Measurements from ENCODE around the gene MDFI.

DNA sequence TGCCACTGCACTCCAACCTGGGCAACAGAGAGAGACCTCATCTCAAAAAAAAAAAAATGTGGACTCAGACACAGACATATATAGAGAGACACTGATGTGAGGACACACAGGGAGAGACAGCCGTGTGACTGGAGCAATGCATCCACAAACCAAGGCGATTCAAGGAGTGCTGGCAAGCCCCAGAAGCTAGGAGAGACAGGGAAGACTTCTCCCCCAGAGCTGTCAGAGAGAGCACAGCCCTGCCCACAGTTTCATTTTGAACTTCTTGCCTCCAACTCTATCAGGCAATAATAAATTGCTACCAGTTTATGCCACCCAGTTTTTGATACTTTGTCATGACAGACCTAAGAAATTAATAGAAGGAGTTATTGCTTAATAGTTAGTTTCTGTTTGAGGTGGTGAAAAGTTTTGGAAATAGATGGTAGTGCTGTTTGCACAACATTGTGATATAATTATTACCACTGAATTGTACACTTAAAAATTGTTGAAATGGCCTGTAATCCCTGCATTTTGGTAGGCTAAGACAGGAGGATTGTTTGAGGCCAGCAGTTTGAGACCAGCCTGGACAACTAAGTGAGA lies 5.1 kb upstream of the MDFI start:
- TF ChIP-seq, protein P1, sequence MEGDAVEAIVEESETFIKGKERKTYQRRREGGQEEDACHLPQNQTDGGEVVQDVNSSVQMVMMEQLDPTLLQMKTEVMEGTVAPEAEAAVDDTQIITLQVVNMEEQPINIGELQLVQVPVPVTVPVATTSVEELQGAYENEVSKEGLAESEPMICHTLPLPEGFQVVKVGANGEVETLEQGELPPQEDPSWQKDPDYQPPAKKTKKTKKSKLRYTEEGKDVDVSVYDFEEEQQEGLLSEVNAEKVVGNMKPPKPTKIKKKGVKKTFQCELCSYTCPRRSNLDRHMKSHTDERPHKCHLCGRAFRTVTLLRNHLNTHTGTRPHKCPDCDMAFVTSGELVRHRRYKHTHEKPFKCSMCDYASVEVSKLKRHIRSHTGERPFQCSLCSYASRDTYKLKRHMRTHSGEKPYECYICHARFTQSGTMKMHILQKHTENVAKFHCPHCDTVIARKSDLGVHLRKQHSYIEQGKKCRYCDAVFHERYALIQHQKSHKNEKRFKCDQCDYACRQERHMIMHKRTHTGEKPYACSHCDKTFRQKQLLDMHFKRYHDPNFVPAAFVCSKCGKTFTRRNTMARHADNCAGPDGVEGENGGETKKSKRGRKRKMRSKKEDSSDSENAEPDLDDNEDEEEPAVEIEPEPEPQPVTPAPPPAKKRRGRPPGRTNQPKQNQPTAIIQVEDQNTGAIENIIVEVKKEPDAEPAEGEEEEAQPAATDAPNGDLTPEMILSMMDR (IDR thresholded peaks at IDR 0.05; ENCODE audit: insufficient read depth, low read length) = no peak
- TF ChIP-seq GABPA (IDR thresholded peaks at IDR 0.05; ENCODE audit: low read depth) = no peak

Data from HL-60 (cell line).